ENCODE results near the gene FAM114A2. TPM values are rescaled to one million over a fixed set of nuclear protein-coding genes. Genes with fewer than 3 reads are reported as not detected.

FAM114A2 gene
- total RNA-seq, 1 donor = 42.3 TPM

DNA sequence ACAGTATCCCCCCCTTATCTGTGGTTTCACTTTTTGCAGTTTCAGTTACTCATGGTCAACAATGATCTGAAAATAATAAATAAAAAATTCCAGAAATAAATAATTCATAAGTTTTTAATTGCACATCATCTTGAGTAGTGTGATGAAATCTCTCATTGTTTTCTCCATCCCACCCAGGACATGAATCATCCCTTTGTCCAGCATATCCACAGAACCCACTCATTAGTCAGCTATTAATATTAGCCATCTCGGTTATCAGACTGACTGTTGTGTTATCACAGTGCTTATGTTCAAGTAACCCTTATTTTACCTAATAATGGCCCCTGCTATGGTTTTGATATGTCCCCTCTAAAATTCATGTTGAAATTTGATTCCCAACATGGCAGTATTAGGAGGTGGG lies 40.7 kb downstream of the FAM114A2 start:
- TF ChIP-seq CTCF (IDR thresholded peaks at IDR 0.05; ENCODE audit: insufficient read depth, low read depth, low read length) = no peak
- H3K4me3 ChIP-seq (ENCODE audit: low read depth, low read length) = no peak overlapping the region
- no peak for DNase-seq (ENCODE audit: low read depth)

- no peak overlapping the region for H3K4me3 ChIP-seq (ENCODE audit: low read depth, low read length)
- no peak for DNase-seq (ENCODE audit: low read depth)
- TF ChIP-seq CTCF (IDR thresholded peaks at IDR 0.05; ENCODE audit: insufficient read depth, low read depth, low read length) = no peak
Measured at GRCh38 chr5:153991168-153991567, 47.5 kb downstream of the FAM114A2 start.

DNA sequence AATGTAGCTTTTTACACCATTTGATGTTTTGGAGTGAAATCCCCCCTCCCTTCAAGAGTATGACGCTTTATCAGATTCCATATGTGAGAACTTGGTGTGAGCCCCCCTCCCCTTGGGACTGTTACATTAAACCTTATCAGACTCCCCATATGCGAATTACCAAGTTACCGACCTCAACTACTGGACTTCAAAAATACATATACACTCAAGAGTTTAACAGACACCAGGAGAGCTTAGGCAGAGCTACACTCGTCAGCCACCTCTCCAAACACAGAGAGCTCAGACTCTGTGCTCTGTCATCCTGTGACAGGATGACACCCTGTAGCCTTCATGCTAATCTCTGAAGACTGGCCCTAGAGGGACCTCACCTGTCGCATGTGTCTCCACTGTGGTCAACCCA lies 50.2 kb downstream of the FAM114A2 start:
- H3K4me3 ChIP-seq (ENCODE audit: low read depth, low read length) = no peak overlapping the region
- no peak for DNase-seq (ENCODE audit: low read depth)
- TF ChIP-seq CTCF (IDR thresholded peaks at IDR 0.05; ENCODE audit: insufficient read depth, low read depth, low read length) = no peak

- TF ChIP-seq CTCF (IDR thresholded peaks at IDR 0.05; ENCODE audit: insufficient read depth, low read depth, low read length) = no peak
- no peak for DNase-seq (ENCODE audit: low read depth)
- H3K4me3 ChIP-seq (ENCODE audit: low read depth, low read length) = no peak overlapping the region
Measured at GRCh38 chr5:153987301-153987700, 51.4 kb downstream of the FAM114A2 start.

DNA sequence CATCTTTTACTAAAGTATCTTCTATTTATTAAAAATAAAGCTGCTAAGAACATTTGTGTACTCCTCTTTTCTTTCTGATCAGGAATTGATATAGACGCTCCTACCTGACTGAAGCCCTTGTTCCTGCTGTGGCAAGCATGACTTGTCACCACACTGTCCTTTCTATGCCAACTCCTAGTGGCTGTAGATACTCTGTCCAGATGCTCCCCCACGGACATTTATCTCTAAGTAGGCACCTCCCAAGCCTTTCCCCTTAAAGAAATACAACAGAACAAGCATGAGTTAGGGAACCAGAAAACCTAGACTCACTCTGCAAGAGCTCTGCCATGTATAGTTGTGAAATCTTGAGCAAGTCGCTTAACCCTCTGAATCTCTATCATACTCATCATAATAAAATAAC lies 53.2 kb downstream of the FAM114A2 start:
- H3K4me3 ChIP-seq (ENCODE audit: low read depth, low read length) = no peak overlapping the region
- TF ChIP-seq CTCF (IDR thresholded peaks at IDR 0.05; ENCODE audit: insufficient read depth, low read depth, low read length) = no peak
- DNase-seq (ENCODE audit: low read depth) = no peak

GRCh38 chr5:153983885-153984284 lies 54.8 kb downstream of the FAM114A2 start:
- TF ChIP-seq CTCF (IDR thresholded peaks at IDR 0.05; ENCODE audit: insufficient read depth, low read depth, low read length) = no peak
- no peak overlapping the region for H3K4me3 ChIP-seq (ENCODE audit: low read depth, low read length)

GRCh38 chr5:153981905-153982605 lies 56.7 kb downstream of the FAM114A2 start:
- DNase-seq (ENCODE audit: low read depth) = no peak
- H3K4me3 ChIP-seq (ENCODE audit: low read depth, low read length) = no peak overlapping the region
- TF ChIP-seq CTCF (IDR thresholded peaks at IDR 0.05; ENCODE audit: insufficient read depth, low read depth, low read length) = no peak

More at GRCh38 chr5:153983885-153984284, 54.8 kb downstream of the FAM114A2 start:
- no peak for DNase-seq (ENCODE audit: low read depth)
